Lung (tissue), 12 donors: ENCODE results near the gene PCDHA4. TPM values are rescaled to one million over a fixed set of nuclear protein-coding genes. Genes with fewer than 3 reads are reported as not detected.
A peak's percentile ranks its signal among the peaks of the same experiment; 100 is the strongest.
"Not testable (repeated sequence)": the region's sequence is repeated elsewhere in the genome, so short reads cannot be mapped to it uniquely, and the experiment has no call there.

Experiments used
- ATAC-seq: fragments of 200-7000 bp; cut with Tn5 transposase; one replicate; pipeline ENCODE4 v1.9.1; 2020; ENCODE audit warnings: moderate number of reproducible peaks; ENCODE audit not compliant: insufficient read depth, low FRiP score
- DNase-seq, 3 donors: peaks; one replicate each; pipeline ENCODE4 v3.0.0-alpha.2; 2013 to 2017
- H3K27ac ChIP-seq, 2 donors: one replicate each; pipeline ENCODE4 v1.5.1; 2013; ENCODE audit warnings: mild to moderate bottlenecking in 2 of 2, moderate library complexity in 2 of 2, control low read depth in 1 of 2, inconsistent platforms in 1 of 2, low read depth in 1 of 2, low read length in 1 of 2
- H3K27me3 ChIP-seq, 3 donors: one replicate each; pipeline ENCODE4 v1.5.1; 2013; ENCODE audit warnings: low read length in 2 of 3; ENCODE audit not compliant: control insufficient read depth in 3 of 3, insufficient read depth in 3 of 3
- H3K36me3 ChIP-seq, 4 donors: one replicate each; pipeline ENCODE4 v1.5.1; 2013; ENCODE audit warnings: low read length in 4 of 4, mild to moderate bottlenecking in 1 of 4, moderate library complexity in 1 of 4; ENCODE audit not compliant: control insufficient read depth in 4 of 4, insufficient read depth in 4 of 4
- H3K4me1 ChIP-seq, 5 donors: one replicate each; pipeline ENCODE4 v1.5.1; 2013; ENCODE audit warnings: low read length in 5 of 5, mild to moderate bottlenecking in 2 of 5, moderate library complexity in 1 of 5; ENCODE audit not compliant: control insufficient read depth in 5 of 5, insufficient read depth in 5 of 5
- H3K4me3 ChIP-seq: one replicate; pipeline ENCODE4 v1.5.1; 2013; ENCODE audit warnings: mild to moderate bottlenecking, control low read depth, moderate library complexity
- H3K9ac ChIP-seq, 2 donors: one replicate each; pipeline ENCODE4 v1.5.1; 2013; ENCODE audit warnings: low read length in 2 of 2, control low read depth in 1 of 2; ENCODE audit not compliant: insufficient read depth in 1 of 2
- H3K9me3 ChIP-seq, 4 donors: one replicate each; pipeline ENCODE4 v1.5.1; 2013; ENCODE audit warnings: low read length in 3 of 4, mild to moderate bottlenecking in 1 of 4, moderate library complexity in 1 of 4; ENCODE audit not compliant: control insufficient read depth in 4 of 4, insufficient read depth in 3 of 4
- CTCF ChIP-seq: IDR thresholded peaks from 2 replicates; pipeline ENCODE4 v1.5.1; 2012; ENCODE audit warnings: mild to moderate bottlenecking; ENCODE audit errors: control extremely low read depth, extremely low read depth
- WGBS, 2 donors: extraction: QIAGEN DNeasy Blood & Tissue Kit; methylation state at CpG; one replicate each; pipeline ENCODE4 v1.1.7; 2013; 5-methylcytosine and 5-hydroxymethylcytosine counted together
- polyA plus RNA-seq, 2 donors: library from polyadenylated mRNA; stranded (reverse); fragments of 200-250 nt; gene quantifications; one replicate each; pipeline ENCODE4 v1.2.1, GENCODE V29; 2013
- total RNA-seq, 2 donors: library from RNA; depleted of rRNA in 1 of 2; stranded (reverse); fragments of >200 nt in 1 of 2; gene quantifications; one replicate each; pipeline ENCODE4 v1.2.1, GENCODE V29; 2014 to 2021
- donor health status: control.
- donor health status: control.
- donor health status: Bipolar disorder and iron deficiency.
- donor health status: healthy.
- donor health status: DM: yes; HTN: yes; CAD: no.

The PCDHA4 gene
- total and polyA plus RNA-seq, 4 donors: 0.26 to 2.9 (median 1.0) TPM

GRCh38 chr5:140822281-140822629 lies 15.4 kb downstream of the PCDHA4 start:
- no peak for TF ChIP-seq CTCF
- no peak overlapping the region for H3K4me3 ChIP-seq
- H3K4me1 ChIP-seq: no peaks in the 10 kb centered on the region
- no peak overlapping the region for H3K9ac ChIP-seq
- DNase-seq: no peak
- peaks cover 0 to 19% (median 0%) of the 10 kb centered on the region in 4 donors for H3K9me3 ChIP-seq
- ATAC-seq: no peak
- no peaks in the 10 kb centered on the region for H3K36me3 ChIP-seq
- no peak overlapping the region for H3K27ac ChIP-seq
- H3K27me3 ChIP-seq: no peaks in the 10 kb centered on the region
- 25 to 27% methylated on average over 6 of the region's 6 CpGs for WGBS, 2 donors

- WGBS, 2 donors: 50 to 58% methylated on average over 48 of the region's 48 CpGs
- H3K27ac ChIP-seq, H3K4me3 ChIP-seq, H3K9ac ChIP-seq, H3K4me1 ChIP-seq, ATAC-seq, H3K27me3 ChIP-seq, DNase-seq, H3K36me3 ChIP-seq: not testable (repeated sequence)
- H3K9me3 ChIP-seq: peaks cover 0 to 20% (median under 1%) of the 10 kb centered on the region in 4 donors
These were observed 16.1 kb downstream of the PCDHA4 start for GRCh38 chr5:140822969-140823368.

- no peak for ATAC-seq
- WGBS, 2 donors: 55 to 62% methylated on average over 35 to 38 of the region's 38 CpGs
- Histone ChIP-seq H3K36me3 (no peaks in the 10 kb centered on the region), H3K9ac (no peak overlapping the region), H3K27me3 (peaks cover 0 to 4% (median 0%) of the 10 kb centered on the region in 3 donors), H3K4me3 (no peak overlapping the region), H3K4me1 (no peaks in the 10 kb centered on the region), H3K9me3 (peaks cover 0 to 24% (median 3%) of the 10 kb centered on the region in 4 donors), H3K27ac (no peak overlapping the region)
- no peak for DNase-seq
- TF ChIP-seq CTCF: no peak
These were observed 16.6 kb downstream of the PCDHA4 start for GRCh38 chr5:140823475-140823874.

- peaks cover 0 to 32% (median 3%) of the 10 kb centered on the region in 4 donors for H3K9me3 ChIP-seq
- no peak within 1 kb of the TSS for H3K4me3 ChIP-seq
- WGBS, 2 donors: 15 to 17% methylated on average over 27 of the region's 27 CpGs
- DNase-seq (peak in 1 of 3 donors; percentile 3), ATAC-seq (no peak)
- no peak within 1 kb of the TSS for H3K27ac ChIP-seq
- H3K36me3 ChIP-seq: no peaks in the 10 kb centered on the region
- no peak within 1 kb of the TSS for H3K9ac ChIP-seq
- no peak for TF ChIP-seq CTCF
- H3K27me3 ChIP-seq: peaks cover 0 to 7% (median 0%) of the 10 kb centered on the region in 3 donors
- no peaks in the 10 kb centered on the region for H3K4me1 ChIP-seq
These were observed 21.0 kb downstream of the PCDHA4 start, which contains the start of gene PCDHA6 for GRCh38 chr5:140827704-140828361. PCDHA6 (plus strand) TSS chr5:140827960; CDS start chr5:140828092, 132 bp downstream.
